Activated CD4-positive, alpha-beta T cell treated with anti-CD3 and anti-CD28 coated beads for 4 hours (primary cell): ENCODE measurements around the gene PROC.

Experiments used
- DNase-seq, 2 donors: peaks; one replicate each; pipeline ENCODE4 v3.0.0-alpha.2; 2020

The PROC gene

DNA sequence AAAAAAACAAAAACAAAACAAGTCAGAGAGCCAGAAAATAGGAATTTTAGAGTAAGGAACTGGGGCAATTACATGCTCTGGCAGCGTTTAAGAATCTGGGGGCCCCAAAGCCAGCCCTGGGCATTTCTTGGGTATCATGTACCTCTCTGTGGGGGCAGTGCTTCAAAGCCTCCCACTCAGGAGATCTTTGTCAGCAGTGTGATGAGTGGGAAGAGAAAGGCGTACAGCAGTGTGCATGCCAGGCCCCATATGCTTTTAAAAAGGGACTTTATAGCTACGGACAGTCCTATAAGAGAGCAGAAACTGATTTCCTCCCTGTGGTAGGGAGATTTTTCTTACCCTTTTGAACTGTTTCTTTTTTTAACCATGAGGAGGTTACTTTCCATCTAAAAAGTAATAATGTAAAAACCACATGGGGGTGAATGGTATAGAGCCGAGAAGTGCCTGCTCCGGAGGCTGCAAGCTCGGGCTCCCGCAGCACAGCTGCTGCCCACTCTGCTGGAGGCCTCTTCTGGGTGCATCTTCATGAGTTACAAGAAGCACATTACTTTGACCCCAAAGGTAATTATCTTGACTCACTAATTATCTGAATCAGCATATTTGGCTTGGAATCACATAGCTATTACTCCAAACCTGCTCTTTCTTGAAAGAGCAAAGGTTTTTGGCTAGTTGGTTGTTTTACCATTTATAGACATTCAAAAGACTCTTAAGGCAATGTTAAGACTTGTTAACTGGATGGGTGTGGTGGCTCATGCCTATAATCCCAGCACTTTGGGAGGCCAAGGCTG is 46.4 kb downstream of the PROC start:
- peak; percentile 11 to 18 for DNase-seq

DNA sequence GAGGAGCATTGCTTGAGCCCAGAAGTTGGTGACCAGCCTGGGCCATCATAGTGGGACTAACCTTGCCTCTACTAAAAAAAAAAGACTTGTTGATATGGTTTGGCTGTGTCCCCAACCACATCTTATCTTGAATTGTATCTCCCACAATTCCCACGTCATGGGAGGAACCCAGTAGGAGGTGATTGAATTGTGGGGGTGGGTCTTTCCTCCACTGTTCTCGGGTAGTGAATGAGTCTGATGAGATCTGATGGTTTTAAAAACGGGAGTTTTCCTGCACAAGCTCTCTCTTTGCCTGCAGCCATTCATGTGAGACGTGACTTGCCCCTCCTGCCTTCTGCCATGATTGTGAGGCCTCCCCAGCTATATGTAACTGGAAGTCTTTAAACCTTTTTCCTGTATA is 47.0 kb downstream of the PROC start:
- DNase-seq = no peak

DNA sequence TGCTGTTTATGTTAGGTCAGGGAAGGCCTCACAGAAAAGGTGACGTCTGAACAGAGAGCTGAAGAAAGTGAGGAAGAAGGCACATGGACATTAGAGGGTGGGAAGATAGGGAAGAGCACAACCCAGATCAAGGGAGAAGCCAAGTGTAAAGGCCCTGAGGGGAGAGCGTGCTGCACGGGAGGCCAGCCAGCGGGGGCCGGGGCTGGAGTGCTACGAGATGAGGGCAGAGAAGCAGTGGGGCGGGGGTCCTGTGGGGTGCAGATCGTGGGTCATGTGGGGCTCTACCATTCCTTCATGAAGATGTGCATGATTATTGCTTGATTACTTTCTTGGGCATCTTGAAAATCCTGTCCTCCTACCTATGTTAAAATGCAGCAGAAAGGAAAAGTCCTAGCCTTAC is 50.8 kb downstream of the PROC start:
- DNase-seq = no peak

DNA sequence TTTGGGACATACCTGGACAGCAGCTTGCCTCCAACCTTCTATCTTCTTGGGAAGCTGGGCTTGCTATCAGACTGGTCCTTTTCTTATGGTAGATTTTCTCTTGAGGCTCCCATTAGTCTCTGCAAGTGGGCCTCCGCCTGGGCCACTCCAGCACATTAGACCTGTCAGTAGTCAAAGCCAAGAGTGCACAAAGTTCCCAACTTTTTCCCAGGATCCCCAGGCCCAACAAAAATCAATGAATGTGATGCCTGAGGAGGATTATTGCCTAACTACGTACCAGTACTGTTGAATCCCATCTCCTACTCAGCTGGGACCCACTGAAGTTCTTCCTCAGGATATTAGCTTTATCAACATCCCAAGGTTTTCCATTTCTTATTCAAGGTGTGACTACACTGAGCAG is 51.7 kb downstream of the PROC start:
- no peak for DNase-seq

DNA sequence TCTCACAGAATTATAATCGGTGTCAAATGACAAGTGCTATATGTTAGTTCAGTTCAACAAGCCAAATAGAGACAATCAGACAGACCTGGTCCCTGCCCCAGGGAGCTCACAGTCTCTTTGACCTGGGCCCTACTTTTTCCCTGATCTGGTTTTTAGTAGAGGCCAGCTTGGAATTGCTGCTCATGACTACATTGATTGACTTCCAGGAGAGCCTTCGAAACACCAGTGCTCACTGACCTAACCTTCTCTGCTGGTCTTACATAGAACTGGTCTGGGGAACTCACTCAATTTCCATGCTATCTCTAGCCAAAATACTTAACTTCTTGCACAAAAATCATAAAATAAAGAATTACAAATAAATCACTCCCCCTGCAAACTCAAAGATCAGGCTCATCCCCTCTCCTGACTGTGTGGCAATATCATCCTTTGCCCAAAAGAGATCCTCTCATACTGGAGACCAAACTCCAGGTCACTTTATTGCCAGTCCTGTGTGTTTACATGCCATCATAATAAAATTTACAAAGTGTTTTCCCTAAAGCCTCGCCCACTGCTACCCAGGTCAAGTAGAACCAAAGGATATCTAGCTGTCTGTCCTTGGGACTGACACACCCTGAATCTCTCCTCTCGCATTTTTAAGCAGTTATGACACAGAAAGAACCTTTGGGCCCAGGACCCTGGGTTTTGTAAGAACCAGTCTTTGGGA is 53.2 kb downstream of the PROC start:
- no peak for DNase-seq

DNA sequence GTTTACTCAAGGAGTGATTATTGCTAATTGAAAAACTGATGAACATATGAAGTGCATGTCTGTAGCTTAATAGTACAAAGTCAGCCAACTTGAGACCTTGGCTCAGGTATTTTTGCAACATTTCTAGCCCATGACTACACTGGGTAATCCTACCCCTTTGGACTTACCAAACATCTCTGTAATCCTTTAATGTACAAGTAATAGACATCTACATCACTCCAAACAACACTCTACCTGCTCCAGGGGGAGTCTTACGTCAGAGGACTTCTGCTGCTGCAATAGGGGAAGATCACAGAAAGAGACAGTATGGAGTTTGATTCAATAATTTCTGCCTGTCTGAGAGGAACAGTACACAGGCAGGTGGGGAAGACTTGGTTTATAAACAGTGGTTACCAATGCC is 54.0 kb downstream of the PROC start:
- no peak for DNase-seq

DNA sequence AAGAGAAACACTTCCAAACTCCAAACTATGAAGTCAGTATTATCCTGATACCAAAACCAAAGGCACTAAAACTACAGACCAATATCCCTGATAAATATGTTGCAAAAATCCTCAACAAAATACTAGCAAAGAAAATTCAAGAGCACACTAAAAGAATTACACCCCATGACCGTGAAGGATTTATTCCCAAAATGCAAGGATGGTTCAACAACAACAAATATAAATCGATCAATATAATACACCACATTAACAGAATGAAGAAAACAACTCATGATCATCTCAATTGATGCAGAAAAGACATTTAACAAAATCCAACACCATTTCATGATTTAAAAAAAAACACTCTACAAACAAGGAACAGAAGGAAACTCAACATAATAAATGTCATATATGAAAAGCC is 57.6 kb downstream of the PROC start:
- no peak for DNase-seq
